Measurements from ENCODE around the gene TNFRSF18.

Gene TNFRSF18

GRCh38 chr1:1234180-1234808, 27.9 kb upstream of the TNFRSF18 start:
- ATAC-seq (no peak), DNase-seq (no peak)
- Mint-ChIP-seq H3K9me3 (no peaks in the 10 kb centered on the region), H3K27me3 (no peaks in the 10 kb centered on the region), H3K27ac (no peak overlapping the region), H3K4me1 (peaks cover 40% of the 10 kb centered on the region), H3K4me3 (peak overlapping the region; percentile 62 to 83)

- peak overlapping the region; percentile 62 to 83 for H3K4me3 Mint-ChIP-seq
- ATAC-seq = no peak
- peaks cover 43% of the 10 kb centered on the region for H3K4me1 Mint-ChIP-seq
- DNase-seq = no peak
- peak overlapping the region in 1 of 2 donors; percentile 82 for H3K27ac Mint-ChIP-seq
- H3K27me3 Mint-ChIP-seq = no peaks in the 10 kb centered on the region
- H3K9me3 Mint-ChIP-seq = no peaks in the 10 kb centered on the region
Observed at GRCh38 chr1:1233567-1233892, 27.1 kb upstream of the TNFRSF18 start.

- DNase-seq = no peak
- ATAC-seq = no peak
- H3K9me3 Mint-ChIP-seq = no peaks in the 10 kb centered on the region
- H3K4me1 Mint-ChIP-seq = peaks cover 43% of the 10 kb centered on the region
- H3K4me3 Mint-ChIP-seq = peak overlapping the region; percentile 78 to 83
- H3K27ac Mint-ChIP-seq = peak overlapping the region; percentile 74 to 82
- H3K27me3 Mint-ChIP-seq = no peaks in the 10 kb centered on the region
Observed at GRCh38 chr1:1232796-1233566, 26.6 kb upstream of the TNFRSF18 start.

- DNase-seq (no peak), ATAC-seq (no peak)
- Mint-ChIP-seq H3K27ac (peak within 1 kb of the TSS; percentile 94 to 98), H3K4me3 (peak within 1 kb of the TSS; percentile 89 to 92), H3K27me3 (no peaks in the 10 kb centered on the region), H3K4me1 (peaks cover 43% of the 10 kb centered on the region), H3K9me3 (no peaks in the 10 kb centered on the region)
Observed at GRCh38 chr1:1232208-1232795, 25.9 kb upstream of the TNFRSF18 start, which contains the start of gene B3GALT6. Gene B3GALT6, plus strand, starts transcription at chr1:1232237. Its CDS starts 42 bp downstream, at chr1:1232279.

GRCh38 chr1:1231400-1232207, 25.2 kb upstream of the TNFRSF18 start, which contains the start of gene SDF4:
Gene SDF4, minus strand, starts transcription at chr1:1232001. Its CDS starts 3,229 bp downstream, at chr1:1228772.
- Mint-ChIP-seq H3K9me3 (no peaks in the 10 kb centered on the region), H3K4me1 (peaks cover 43% of the 10 kb centered on the region), H3K27me3 (no peaks in the 10 kb centered on the region), H3K27ac (peak within 1 kb of the TSS; percentile 94 to 98), H3K4me3 (peak within 1 kb of the TSS; percentile 89 to 92)
- ATAC-seq (peak; percentile 95), DNase-seq (peak; percentile 96 to 98)

GRCh38 chr1:1230656-1231399, 24.4 kb upstream of the TNFRSF18 start:
- Mint-ChIP-seq H3K9me3 (no peaks in the 10 kb centered on the region), H3K4me1 (peaks cover 48% of the 10 kb centered on the region), H3K4me3 (peak overlapping the region; percentile 89 to 92), H3K27me3 (no peaks in the 10 kb centered on the region), H3K27ac (peak overlapping the region; percentile 92 to 98)
- ATAC-seq = no peak
- DNase-seq = no peak

- Mint-ChIP-seq H3K27me3 (no peaks in the 10 kb centered on the region), H3K9me3 (no peaks in the 10 kb centered on the region), H3K27ac (no peak overlapping the region), H3K4me1 (peaks cover 49% of the 10 kb centered on the region), H3K4me3 (peak overlapping the region; percentile 89 to 92)
- ATAC-seq = no peak
- no peak for DNase-seq
Observed at GRCh38 chr1:1229770-1230169, 23.4 kb upstream of the TNFRSF18 start.

GRCh38 chr1:1228596-1229321, 22.4 kb upstream of the TNFRSF18 start:
- peak overlapping the region in 1 of 2 donors; percentile 34 for H3K27ac Mint-ChIP-seq
- peaks cover 38% of the 10 kb centered on the region for H3K4me1 Mint-ChIP-seq
- no peaks in the 10 kb centered on the region for H3K9me3 Mint-ChIP-seq
- ATAC-seq (no peak), DNase-seq (no peak)
- H3K4me3 Mint-ChIP-seq = no peak overlapping the region
- no peaks in the 10 kb centered on the region for H3K27me3 Mint-ChIP-seq

- ATAC-seq (no peak), DNase-seq (no peak)
- no peaks in the 10 kb centered on the region for H3K9me3 Mint-ChIP-seq
- H3K4me3 Mint-ChIP-seq = no peak overlapping the region
- no peaks in the 10 kb centered on the region for H3K27me3 Mint-ChIP-seq
- peaks cover 33% of the 10 kb centered on the region for H3K4me1 Mint-ChIP-seq
- peak overlapping the region in 1 of 2 donors; percentile 34 for H3K27ac Mint-ChIP-seq
Observed at GRCh38 chr1:1228187-1228586, 21.8 kb upstream of the TNFRSF18 start.

- H3K4me1 Mint-ChIP-seq = peaks cover 33% of the 10 kb centered on the region
- ATAC-seq (no peak), DNase-seq (no peak)
- no peaks in the 10 kb centered on the region for H3K27me3 Mint-ChIP-seq
- no peak overlapping the region for H3K27ac Mint-ChIP-seq
- H3K9me3 Mint-ChIP-seq = no peaks in the 10 kb centered on the region
- H3K4me3 Mint-ChIP-seq = no peak overlapping the region
Observed at GRCh38 chr1:1227386-1227785, 21.0 kb upstream of the TNFRSF18 start.

- H3K4me1 Mint-ChIP-seq = peaks cover 33% of the 10 kb centered on the region
- no peak overlapping the region for H3K27ac Mint-ChIP-seq
- H3K27me3 Mint-ChIP-seq = no peaks in the 10 kb centered on the region
- no peak overlapping the region for H3K4me3 Mint-ChIP-seq
- no peak for DNase-seq
- ATAC-seq = no peak
- no peaks in the 10 kb centered on the region for H3K9me3 Mint-ChIP-seq
Observed at GRCh38 chr1:1226566-1227362, 20.4 kb upstream of the TNFRSF18 start.

GRCh38 chr1:1225913-1226312, 19.5 kb upstream of the TNFRSF18 start:
- DNase-seq = no peak
- no peak for ATAC-seq
- Mint-ChIP-seq H3K27me3 (no peaks in the 10 kb centered on the region), H3K9me3 (no peaks in the 10 kb centered on the region), H3K4me3 (no peak overlapping the region), H3K27ac (no peak overlapping the region), H3K4me1 (peaks cover 30% of the 10 kb centered on the region)

GRCh38 chr1:1225238-1225845, 18.9 kb upstream of the TNFRSF18 start:
- peaks cover 25% of the 10 kb centered on the region for H3K4me1 Mint-ChIP-seq
- no peak overlapping the region for H3K4me3 Mint-ChIP-seq
- no peaks in the 10 kb centered on the region for H3K27me3 Mint-ChIP-seq
- ATAC-seq = no peak
- no peak for DNase-seq
- H3K9me3 Mint-ChIP-seq = no peaks in the 10 kb centered on the region
- H3K27ac Mint-ChIP-seq = no peak overlapping the region
